Measurements from ENCODE around the gene BEST1.
"Not testable (repeated sequence)": the region's sequence is repeated elsewhere in the genome, so short reads cannot be mapped to it uniquely, and the experiment has no call there.

The BEST1 gene

DNA sequence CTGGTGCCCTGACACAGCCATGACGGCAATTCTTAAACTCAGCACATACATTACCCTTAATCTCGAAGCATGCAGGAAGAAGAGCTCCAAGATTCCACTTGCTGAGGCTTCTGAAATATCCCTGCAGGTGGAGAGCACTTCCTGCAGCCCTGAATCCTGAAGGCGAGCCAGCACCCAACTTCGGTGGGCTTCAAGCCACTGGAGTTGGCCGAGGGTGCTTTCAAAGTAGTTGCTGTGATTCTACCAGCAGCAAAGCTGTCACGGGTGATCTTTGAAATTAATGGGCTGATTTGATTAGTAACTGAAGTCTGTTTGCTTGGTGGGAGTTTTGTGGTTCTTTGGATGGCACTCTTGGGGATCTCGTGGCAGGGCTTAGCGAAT is 26.3 kb downstream of the BEST1 start:
- DNase-seq (ENCODE audit: low read depth in 2 of 3, low spot score in 2 of 3) = no peak

- no peak for DNase-seq (ENCODE audit: low read depth in 2 of 3, low spot score in 2 of 3)
These were observed 26.8 kb downstream of the BEST1 start for GRCh38 chr11:61976813-61977475.

DNA sequence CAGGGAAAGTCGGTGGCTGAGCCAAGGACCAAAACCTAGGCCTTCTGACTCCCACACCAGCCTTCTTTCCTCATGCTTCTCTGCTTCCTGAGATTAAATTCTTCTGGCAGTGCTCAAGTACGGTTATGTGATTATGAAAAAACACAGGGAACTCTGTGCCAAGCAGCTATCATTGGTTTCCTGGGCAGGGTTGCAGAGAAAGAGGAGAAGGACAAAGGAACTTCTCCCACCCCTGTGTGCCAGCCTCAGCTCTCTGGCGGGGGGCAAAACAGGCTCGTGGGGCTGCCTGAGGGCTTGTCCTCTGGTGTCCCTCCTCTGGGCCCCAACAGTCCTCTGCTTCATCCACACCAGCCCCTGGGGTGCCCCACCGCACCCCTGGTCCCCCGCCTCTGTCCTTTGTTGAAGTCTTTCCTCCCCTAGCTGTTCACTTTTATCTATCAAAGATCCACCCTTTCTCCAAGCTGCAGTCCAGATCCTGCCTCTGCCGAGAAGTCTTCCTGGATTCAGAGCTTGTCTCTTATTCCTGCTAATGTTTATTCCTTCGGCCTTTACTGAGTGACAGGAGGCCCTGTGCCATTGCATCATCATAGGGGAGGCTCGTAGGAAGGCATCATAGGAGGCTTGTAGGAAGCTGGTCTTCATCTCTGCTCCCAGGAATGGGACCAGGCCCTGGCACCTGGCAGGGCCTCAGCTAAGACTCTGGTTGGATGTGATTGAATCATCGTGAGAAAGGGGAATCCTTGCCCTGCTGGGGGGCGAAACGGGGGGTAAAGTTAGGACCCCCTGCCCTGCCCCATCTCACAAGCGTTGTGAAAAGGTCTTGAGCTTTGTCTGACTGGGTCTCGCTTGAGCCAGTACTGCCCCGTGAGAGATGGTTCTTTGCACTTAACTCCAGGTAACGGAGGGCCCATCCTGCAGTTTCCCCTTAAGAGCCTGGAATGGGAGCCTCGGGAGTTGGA is 28.8 kb downstream of the BEST1 start:
- DNase-seq (ENCODE audit: low read depth in 2 of 3, low spot score in 2 of 3) = no peak

GRCh38 chr11:61980783-61981541 is 30.8 kb downstream of the BEST1 start:
- DNase-seq (ENCODE audit: low read depth in 2 of 3, low spot score in 2 of 3) = no peak

DNA sequence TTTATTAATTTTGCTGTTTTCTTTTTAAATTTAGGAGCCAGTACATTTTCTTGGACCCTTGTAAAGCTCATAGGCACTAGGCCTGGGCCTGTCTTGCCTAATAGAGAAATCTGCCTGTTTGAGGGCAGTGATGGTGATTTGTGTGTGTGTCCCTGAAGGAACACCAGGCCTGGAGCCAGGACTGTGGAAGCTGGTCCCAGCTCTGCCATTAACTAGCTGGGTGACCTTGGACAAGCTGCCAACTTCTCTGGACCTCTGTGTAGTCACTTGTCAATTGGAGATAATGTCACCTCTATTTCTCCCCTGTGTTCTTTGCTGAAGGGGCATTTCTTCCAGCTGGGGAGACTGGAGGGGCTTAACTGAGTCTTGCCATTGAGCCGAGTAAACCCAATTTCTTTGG is 33.3 kb downstream of the BEST1 start:
- DNase-seq (ENCODE audit: low read depth in 2 of 3, low spot score in 2 of 3) = no peak

DNA sequence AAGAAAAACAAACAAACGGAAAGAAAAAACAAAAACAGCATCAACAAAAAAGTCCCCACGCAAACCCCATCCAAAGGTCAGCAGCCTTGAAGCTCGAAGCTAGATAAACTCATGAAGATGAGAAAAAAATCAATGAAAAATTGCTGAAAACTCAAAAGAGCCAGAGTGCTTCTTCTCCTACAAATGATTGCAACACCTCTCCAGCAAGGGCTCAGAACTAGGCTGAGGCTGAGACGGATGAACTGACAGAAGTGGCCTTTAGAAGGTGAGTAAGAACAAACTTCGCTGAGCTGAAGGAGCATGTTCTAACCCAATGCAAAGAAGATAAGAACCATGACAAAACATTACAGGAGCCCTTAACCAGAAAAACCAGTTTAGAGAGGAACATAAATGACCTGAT is 35.7 kb downstream of the BEST1 start:
- DNase-seq (ENCODE audit: low read depth in 2 of 3, low spot score in 2 of 3) = no peak

DNA sequence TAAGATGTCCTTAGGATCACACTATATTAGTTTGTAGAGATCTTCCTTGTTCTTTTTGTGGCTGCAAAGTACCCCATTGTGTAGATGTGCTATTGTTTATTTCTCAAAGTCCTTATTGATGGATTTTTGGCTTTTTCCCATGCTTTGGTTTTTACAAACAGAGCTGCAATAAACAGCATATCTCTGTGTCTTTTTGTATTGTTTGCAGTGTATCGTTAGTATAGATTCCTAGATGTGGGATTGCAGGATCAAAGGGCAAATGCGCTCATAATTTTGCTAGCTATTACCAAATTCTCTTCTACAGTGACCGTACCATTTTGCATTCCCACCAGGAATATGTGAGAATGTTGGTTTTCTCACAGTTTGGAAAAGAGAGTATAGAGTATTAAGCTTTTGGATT is 44.8 kb downstream of the BEST1 start:
- no peak for DNase-seq (ENCODE audit: low read depth in 2 of 3, low spot score in 2 of 3)

DNA sequence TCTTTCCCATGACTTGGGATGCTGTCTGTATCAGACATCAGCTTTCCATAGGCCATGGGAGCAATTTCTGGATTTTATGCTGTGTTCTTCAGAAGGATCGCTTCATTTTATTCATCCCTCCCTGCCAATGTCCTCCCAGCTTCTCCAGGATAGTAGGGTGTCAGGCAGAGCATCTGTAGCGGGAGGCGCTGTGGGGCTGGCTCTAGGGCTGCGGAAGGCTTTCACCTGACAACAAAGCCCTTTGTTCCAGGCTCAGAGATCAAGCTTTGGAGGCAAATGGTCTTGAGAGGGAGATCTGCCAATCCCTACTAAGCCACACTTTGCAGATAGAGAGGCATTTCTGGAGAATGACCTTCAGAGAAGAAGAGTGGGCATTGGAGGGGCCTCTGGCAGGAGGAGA is 46.8 kb downstream of the BEST1 start:
- no peak for DNase-seq (ENCODE audit: low read depth in 2 of 3, low spot score in 2 of 3)

DNA sequence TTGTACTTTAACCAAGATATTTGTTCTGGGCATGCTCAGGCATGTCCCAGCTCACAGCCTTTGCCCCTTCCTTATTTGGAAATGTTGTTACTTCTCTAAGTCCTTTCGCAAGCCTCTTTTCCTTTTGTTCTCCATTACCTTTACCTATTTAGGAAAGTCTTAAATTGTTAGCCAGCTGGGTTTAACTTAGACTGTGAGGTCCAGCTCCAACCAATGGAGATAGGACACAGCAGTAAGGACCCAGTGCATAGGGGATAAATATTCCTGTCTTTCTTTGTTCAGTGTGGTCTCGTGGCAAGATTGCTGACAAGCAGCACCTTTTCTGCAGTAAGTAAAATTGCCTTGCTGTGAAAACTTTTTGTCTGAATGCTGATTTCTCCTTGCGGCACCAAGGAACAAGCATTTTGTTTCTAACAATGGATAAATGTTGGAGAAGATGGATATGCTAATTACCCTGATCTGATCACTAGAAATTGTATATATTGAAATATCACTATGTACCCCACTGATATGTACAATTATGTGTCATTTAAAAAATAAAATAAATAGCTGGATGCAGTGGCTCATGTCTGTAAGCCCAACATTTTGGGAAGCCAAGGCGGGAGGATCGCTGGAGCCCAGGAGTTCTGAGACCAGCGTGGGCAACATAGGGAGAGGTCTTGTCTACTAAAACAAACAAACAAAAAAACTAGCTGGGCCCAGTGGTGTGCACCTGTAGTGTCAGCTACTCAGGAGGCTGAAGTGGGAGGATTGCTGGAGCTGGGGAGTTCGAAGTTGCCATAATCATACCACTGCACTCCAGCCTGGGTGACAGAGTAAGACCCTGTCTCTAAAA is 49.2 kb downstream of the BEST1 start:
- DNase-seq (ENCODE audit: low read depth in 2 of 3, low spot score in 2 of 3) = no peak

GRCh38 chr11:62000539-62001446 is 50.6 kb downstream of the BEST1 start:
- no peak for DNase-seq (ENCODE audit: low read depth in 2 of 3, low spot score in 2 of 3)

GRCh38 chr11:62001450-62002191 is 51.5 kb downstream of the BEST1 start:
- no peak for DNase-seq (ENCODE audit: low read depth in 2 of 3, low spot score in 2 of 3)

- DNase-seq (ENCODE audit: low read depth in 2 of 3, low spot score in 2 of 3) = not testable (repeated sequence)
These were observed 52.1 kb downstream of the BEST1 start for GRCh38 chr11:62002283-62002682.

GRCh38 chr11:62004473-62004872 is 54.3 kb downstream of the BEST1 start:
- no peak for DNase-seq (ENCODE audit: low read depth in 2 of 3, low spot score in 2 of 3)

DNA sequence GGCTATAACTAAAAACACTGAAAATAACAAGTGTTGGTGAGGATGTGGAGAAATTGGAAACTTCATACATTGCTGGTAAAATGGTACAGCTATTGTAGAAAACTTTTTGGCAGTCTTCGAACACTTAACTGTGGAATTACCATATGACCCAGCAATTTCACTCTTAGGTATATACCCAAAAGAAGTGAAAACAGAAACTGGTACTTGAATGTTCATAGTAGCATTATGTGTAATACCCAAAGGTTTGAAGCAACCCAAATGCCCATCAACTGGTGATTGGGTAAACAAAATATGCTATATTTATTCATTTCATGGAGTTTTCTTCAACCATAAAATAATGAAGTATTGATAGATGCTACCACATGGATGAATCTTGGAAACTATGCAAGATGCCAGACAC is 58.0 kb downstream of the BEST1 start:
- no peak for DNase-seq (ENCODE audit: low read depth in 2 of 3, low spot score in 2 of 3)

DNA sequence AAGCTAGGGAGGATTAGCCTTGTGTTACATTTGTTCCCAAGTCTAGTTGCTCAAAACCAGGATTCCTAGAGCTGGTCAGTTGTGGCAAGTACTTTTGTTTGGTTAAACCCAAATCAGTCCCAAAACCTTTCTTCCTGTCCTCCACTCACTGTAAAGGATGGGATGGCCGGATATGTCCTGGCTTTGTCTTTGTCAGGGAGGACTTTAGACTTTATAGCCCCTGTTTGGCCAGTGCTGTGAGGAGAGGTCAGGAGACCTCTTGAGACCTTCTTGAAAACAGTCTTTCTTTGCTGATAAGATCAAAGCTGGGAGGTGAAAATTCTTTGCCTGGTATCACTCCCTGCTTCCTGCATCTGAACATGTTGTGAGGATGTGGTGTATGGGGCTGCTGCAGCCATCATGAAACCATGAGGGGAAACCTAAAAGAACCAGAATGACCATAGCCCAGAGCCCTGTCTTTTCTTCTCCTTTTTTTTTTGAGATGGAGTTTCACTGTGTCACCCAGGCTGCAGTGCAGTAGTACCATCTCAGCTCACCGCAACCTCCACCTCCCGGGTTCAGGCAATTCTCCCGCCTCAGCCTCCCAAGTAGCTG is 60.9 kb downstream of the BEST1 start:
- no peak for DNase-seq (ENCODE audit: low read depth in 2 of 3, low spot score in 2 of 3)

GRCh38 chr11:62011881-62012280 is 61.7 kb downstream of the BEST1 start:
- DNase-seq (ENCODE audit: low read depth in 2 of 3, low spot score in 2 of 3) = no peak

DNA sequence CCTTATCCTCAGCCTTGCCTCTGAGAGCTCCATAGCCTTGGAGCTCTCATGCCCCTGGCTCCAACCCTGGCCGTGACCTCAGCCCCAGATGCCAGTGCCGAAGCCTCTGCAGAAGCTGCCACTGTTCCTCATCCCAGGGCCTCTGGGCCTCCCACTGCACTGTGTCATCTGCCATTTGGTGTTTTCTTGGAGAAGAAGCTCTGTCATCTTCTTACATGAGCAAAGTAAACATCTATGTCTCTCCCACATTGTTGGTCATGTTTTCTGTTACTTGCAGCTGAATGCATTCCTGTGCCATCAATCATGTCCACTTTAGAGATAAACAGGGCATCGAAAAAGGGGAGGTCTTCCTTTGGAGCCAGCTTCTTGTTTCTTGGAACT is 62.3 kb downstream of the BEST1 start:
- DNase-seq (ENCODE audit: low read depth in 2 of 3, low spot score in 2 of 3) = no peak

DNA sequence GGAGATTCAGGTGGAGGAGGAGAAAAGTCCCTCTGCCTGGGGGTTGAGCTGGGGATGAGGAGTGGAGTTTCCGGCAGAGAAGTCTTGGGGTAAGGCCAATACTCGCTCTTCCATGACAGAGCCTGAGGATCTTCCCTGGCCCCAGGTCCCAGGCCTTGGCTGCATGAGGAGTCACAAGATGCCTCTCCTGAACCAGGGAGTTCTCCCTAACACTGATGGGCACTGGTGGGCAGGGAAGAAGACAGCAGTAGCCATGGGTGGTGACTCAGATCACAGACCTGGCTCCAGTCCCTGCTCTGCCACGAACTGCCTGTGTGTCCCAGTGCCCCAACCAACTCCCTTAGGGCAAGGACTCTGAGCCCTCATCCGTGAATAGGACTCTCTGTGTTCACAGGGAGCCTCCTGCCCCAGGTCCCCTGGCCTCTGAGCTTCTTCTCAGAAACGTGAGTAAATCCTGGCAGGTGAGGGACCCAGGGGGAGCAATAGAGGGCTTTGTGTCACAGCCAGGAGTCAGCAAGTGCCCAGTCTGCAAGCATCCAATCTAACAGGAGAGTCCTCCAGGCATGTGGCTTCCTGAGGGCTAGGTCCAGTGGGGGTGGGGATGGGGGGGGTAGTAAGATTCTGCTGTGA is 62.8 kb downstream of the BEST1 start:
- DNase-seq (ENCODE audit: low read depth in 2 of 3, low spot score in 2 of 3) = no peak
